Renal pelvis (tissue), 12 donors: ENCODE data around the gene NFKB2. TPM values are rescaled to one million over a fixed set of nuclear protein-coding genes. Genes with fewer than 3 reads are reported as not detected.
A peak's percentile ranks its signal among the peaks of the same experiment; 100 is the strongest.

Experiments used
- DNase-seq: peaks from one replicate; pipeline ENCODE4 v3.0.0-alpha.2; 2013
- long read RNA-seq, 16 experiments: transcript quantifications; one replicate each; lab custom pipeline, GENCODE V29; 2026
- polyA plus RNA-seq, 3 donors: library from polyadenylated mRNA; unstranded; fragments of 120-200 nt; gene quantifications; one replicate each; pipeline ENCODE4 v1.2.1, GENCODE V29; 2013; ENCODE audit not compliant: insufficient read length in 3 of 3

NFKB2 gene
- polyA plus RNA-seq: 10 to 100 TPM; 20.6 to 22.7 (median 21.4) TPM
- long read RNA-seq, donor 1: 0 reads
- long read RNA-seq, donor 2, partial matches to known transcripts: 0 of 1 reads
- long read RNA-seq, donor 2, other reads (novel, unspliced or antisense): 0 of 1 reads
- long read RNA-seq, donor 3, partial matches to known transcripts: 204 of 205 reads
- long read RNA-seq, donor 3, other reads (novel, unspliced or antisense): 0 of 205 reads
- long read RNA-seq, donor 4, partial matches to known transcripts: 0 of 2 reads
- long read RNA-seq, donor 4, other reads (novel, unspliced or antisense): 0 of 2 reads
- long read RNA-seq, donor 5: 0 reads
- long read RNA-seq, donor 6: 0 reads
- long read RNA-seq, donor 7, partial matches to known transcripts: 0 of 1 reads
- long read RNA-seq, donor 7, other reads (novel, unspliced or antisense): 0 of 1 reads
- long read RNA-seq, donor 8, partial matches to known transcripts: 0 of 1 reads
- long read RNA-seq, donor 8, other reads (novel, unspliced or antisense): 0 of 1 reads
- long read RNA-seq, donor 9, partial matches to known transcripts: 0 of 1 reads
- long read RNA-seq, donor 9, other reads (novel, unspliced or antisense): 0 of 1 reads
- long read RNA-seq, donor 10, partial matches to known transcripts: 0 of 5 reads
- long read RNA-seq, donor 10, other reads (novel, unspliced or antisense): 5 of 5 reads
- long read RNA-seq, donor 11: 0 reads
- long read RNA-seq, donor 12: 0 reads
- long read RNA-seq, donor 13, partial matches to known transcripts: 134 of 135 reads
- long read RNA-seq, donor 13, other reads (novel, unspliced or antisense): 0 of 135 reads
- long read RNA-seq, donor 14: 0 reads
- long read RNA-seq, donor 15, partial matches to known transcripts: 0 of 1 reads
- long read RNA-seq, donor 15, other reads (novel, unspliced or antisense): 0 of 1 reads
- long read RNA-seq, donor 16: 0 reads

DNA sequence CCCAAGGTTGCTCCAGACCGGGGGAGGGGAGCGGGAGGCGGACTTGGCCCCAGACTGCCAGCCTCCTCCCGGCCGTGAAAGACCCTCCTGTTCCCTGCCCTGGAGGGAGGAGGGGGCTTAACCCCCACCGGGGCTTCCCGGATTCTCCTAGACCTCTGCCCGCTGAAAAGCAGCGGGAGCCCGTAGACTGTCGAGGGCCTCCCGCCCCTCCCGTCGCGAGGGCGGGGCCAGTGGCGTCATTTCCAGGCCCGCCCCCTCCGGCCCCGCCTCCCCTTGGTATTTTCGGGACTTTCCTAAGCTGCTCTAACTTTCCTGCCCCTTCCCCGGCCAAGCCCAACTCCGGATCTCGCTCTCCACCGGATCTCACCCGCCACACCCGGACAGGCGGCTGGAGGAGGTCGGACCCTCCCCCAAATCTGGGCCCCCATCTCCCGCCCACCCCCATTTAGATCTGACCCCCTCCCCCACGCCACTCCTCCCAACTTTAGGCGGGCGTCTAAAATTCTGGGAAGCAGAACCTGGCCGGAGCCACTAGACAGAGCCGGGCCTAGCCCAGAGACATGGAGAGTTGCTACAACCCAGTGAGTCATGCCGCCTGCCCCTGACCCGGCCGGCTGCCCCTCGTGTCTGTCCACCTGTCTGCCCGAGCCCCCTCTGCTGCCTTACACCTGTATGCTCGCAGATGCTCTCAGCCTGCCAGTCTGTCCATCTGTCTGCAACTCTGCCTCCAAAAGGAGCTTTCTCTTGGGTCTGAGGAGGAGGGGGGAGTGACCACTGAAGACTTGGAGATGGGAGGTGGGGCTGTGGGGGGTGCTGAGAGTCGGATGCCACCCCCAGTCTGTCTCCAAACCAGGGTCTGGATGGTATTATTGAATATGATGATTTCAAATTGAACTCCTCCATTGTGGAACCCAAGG lies at the start of gene NFKB2:
TSS of gene NFKB2 (plus strand) at position 306 of the 917 bp plus-strand sequence. CDS start at position 561, 255 bp downstream.
- peak; percentile 92 for DNase-seq

DNA sequence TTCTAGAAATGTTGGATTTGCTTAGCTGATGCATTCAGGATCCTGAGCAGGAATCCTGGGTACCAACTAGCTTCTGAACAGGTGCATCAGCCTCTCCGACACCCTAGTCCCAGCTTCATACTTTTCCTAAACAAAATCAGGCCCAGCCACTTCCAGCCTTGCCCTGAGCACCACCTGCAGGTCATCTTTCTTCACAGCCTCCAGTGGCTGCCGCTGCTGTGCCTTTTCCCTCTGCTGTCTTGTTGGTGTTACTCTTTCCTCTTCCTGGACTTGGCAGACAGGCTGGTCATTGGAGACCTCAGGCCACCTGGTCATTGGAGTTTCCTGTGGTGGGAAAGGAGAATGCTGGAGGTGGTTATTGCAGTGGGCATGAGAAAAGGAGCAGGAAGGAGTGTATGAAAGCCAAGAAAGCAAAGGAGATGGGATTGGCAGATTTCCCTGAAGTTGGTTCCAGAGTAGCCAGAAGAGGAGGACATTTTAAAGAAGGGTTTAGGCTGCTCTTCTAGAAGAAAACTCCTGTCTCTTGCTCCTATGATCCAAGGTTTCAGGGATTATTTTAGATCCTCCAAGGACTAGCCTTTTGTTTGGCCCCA lies 48.2 kb upstream of the NFKB2 start:
- DNase-seq: peak; percentile 35

DNA sequence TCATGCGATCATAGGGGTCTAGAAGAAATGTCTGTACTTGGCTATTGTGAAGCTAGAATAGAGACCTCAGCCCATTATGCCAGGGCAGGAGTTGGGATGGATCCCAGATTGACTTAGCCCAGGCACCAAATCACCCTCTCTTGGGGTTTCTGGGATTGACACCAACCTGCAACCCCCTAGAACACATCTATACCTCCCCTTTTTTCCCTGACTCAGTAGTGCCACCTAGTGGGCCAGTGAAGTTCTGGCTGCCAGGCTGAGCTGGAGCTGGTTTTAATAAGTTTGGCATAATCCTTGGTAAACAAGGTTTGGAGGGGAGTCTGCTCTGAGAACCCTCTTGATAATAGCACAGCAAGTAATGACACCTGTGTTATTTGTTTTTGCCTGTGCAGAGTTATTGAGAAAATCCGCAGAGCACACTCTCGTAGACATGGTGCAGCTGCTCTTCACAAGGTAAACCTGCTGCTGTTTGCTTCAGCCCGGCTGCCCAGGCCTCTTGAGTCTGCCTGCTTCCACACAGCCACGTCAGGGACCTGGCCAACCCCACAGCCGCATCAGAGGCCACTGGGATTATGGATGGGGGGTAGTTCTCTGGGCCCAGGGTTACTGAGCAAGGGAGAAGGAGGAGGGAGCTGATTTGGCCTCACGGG lies 43.3 kb upstream of the NFKB2 start:
- peak; percentile 55 for DNase-seq

DNA sequence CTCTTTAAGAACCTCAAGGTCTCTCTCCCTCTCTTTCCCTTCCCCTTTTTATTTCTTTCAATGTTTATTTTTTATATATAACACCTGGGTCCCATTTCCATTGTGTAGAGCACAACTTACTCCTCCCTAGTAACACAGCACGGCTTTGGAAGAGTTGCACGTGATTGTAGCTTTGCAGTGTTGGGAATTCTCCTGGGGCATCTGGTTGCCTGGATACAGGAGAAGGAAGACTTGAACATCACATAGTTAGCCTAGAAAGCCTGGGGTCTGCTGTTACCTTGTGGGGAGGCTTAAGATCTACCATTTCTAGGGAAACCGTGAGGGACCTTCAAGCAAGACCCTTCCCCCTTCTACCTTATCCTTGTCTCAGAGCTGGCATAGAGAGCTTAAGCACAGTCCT lies 41.1 kb upstream of the NFKB2 start:
- DNase-seq: no peak

DNA sequence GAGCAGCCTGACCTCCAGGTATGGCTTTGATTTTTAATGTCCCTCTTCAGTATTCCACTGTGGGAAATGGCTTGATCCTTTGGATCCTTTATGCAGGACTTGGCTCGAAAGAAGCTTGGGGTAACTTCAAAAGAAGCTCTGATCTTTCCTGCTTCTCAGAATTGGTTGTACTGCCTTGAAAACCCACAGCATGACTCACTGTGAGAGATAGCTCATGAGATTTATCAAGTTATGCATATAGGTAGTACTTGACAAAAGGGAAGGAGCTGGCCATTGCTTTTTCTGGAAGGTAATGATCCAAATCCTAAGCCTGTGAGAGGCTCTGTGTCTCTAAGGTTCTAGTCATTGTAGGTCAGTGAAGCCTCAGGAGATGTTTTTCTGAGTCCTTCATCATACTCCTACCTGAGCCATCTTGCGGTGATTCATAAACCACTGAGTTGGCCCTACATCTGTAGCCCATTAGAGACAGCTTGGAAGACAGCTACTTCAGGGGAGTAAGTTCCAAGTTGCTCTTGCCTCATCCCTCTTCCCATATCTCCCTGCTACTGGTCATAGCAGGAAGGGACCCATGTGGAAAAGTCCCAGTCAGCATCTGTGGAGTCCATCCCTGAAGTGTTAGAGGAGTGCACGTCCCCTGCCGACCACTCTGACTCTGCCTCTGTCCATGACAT lies 36.7 kb upstream of the NFKB2 start:
- DNase-seq: no peak

DNA sequence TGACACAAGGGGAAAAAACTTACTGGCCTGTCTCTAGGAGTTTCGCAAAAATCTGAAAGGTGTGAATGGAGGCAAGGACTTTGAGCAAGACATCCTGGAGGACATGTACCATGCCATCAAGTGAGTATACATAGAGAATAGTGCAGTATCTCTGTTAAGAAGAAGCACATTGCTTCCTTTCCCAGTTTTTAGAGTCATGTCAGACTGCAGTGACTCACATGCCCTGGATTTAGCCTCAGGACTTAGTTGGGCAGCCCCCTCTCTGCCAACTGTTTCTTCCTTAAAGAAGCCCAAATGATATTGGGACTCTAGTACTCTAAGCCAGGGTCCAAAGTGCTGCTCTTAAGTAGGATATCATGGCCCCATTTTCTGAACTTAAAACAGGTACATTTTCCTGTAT lies 28.1 kb upstream of the NFKB2 start:
- no peak for DNase-seq

DNA sequence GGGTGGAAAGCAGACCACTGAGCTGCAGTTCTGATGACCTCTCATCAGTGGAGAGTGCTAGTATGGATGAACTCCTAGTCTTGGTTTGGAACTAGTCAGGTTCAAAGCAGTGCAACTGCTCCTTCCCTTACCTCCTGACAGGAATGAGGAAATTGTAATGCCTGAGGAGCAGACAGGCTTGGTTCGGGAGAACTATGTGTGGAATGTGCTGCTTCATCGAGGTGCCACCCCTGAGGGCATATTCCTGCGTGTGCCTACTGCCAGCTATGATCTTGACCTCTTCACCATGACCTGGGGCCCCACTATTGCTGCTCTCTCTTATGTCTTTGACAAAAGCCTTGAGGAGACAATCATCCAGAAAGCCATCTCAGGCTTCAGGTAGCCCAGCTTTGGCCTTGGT lies 27.4 kb upstream of the NFKB2 start:
- DNase-seq: no peak

DNA sequence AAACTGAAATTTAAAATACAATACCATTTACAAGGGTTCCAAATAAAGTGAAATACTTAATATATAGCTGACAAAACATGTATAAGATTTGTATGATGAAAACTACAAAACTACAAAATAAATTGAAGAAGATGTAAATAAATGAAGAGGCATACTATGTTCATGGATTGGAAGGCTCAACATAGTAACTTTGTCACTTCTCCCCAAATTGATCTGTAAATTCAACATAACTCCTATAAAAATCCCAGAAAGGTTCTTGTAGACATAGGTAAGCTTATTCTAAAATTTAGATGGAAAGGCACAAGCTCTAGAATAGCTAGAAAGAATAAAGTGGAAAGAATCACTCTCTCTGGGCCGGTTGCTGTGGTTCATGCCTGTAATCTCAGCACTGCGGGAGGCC lies 24.2 kb upstream of the NFKB2 start:
- no peak for DNase-seq

DNA sequence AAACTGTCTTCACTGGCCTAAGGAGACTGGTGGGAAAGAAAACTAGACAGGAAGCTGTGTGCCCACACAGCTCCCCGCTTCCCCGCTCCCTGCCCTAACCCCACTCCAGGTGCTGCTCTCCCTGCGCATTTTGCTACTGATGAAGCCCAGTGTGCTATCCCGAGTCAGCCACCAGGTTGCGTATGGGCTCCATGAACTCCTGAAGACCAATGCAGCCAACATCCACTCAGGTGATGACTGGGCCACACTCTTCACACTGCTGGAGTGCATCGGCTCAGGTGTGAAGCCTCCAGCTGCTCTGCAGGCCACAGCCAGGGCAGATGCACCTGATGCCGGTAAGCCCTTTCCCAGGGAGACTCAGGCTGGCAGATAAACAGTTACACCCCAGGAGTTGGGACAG lies 20.3 kb upstream of the NFKB2 start:
- no peak for DNase-seq

DNA sequence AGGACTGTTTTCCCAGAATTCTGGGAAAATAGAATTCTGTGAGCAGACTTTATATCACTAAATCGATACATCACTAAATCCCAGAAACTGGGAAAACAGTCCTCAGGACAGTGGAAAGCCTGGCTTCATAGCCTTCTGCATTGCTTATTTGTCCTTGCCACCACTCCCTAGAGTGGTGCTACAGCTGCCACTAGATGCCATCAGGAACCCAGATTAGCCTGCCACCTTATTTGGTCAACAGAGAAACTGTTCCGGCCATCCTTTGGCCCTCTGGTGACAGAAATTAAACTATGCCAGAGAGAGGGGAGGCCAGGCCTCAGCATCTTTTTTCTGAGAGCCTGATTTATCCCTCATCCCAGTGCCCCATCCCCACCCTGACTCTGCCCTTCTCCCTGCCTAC lies 19.6 kb upstream of the NFKB2 start:
- DNase-seq: no peak

DNA sequence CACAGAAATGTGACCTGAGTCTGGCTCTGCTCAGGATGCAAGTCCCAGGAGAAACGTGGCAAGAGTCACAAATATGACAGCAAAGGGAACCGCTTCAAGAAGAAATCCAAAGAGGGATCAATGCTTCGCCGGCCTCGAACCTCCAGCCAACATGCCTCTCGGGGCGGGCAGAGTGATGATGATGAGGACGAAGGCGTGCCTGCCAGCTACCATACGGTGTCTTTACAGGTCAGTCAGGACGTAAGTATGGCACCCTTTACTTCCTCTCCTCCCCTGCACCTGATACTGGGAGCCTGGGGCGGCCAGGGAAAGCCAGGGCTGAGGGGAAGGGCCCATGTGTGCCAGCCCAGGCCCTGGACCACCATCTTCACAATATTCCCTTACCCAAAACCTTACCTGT lies 18.6 kb upstream of the NFKB2 start:
- DNase-seq: no peak

DNA sequence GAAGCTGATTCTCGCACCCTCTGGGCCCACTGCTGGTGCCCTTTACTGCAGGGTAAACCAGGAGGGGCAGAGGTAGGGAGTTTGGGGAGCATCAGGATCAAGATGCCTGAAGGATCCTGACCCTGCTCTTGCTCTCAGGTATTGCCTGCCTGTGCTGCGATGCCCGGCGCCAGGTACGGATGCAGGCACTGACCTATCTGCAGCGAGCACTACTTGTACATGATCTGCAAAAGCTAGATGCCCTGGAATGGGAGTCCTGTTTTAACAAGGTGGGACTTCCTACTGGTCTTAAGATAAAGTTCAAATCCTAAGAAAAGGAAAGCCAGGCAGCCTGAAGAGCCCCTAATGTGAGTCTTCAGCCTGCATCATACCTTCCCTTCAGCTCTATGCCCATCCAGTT lies 16.1 kb upstream of the NFKB2 start:
- DNase-seq: no peak

DNA sequence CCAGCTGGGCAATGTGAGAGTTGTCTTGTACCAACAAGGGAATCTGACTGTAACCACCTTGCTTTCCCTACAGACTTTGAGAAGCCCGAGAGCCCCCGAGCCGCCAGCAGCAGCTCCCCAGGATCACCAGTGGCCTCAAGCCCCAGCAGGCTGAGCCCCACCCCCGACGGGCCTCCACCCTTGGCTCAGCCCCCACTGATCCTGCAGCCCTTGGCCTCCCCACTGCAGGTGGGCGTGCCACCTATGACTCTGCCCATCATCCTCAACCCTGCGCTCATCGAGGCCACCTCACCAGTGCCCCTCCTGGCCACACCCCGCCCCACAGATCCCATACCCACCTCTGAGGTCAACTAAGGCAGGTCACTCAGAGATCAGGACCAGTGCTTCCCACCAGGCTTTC lies 13.5 kb upstream of the NFKB2 start:
- DNase-seq: no peak

DNA sequence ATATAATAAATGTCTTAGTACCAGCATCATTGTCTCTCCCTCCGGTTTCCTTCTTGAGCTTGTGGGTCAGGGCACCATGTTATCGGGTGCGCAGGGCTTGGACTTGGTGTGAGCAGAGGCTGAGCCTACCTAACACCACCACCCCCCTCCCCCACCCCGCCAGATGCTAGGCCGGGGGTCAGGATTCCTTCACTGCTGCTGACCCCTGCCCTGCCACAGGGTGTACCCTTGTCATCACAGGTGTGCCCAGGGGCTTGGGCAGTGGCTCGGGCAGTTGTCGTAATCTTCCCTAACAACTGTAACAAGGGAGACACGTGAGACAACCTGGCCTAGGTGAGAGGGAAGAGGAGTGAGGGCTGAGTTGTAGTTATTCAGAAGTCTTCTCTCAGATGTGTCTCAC lies 12.6 kb upstream of the NFKB2 start:
- DNase-seq: no peak

DNA sequence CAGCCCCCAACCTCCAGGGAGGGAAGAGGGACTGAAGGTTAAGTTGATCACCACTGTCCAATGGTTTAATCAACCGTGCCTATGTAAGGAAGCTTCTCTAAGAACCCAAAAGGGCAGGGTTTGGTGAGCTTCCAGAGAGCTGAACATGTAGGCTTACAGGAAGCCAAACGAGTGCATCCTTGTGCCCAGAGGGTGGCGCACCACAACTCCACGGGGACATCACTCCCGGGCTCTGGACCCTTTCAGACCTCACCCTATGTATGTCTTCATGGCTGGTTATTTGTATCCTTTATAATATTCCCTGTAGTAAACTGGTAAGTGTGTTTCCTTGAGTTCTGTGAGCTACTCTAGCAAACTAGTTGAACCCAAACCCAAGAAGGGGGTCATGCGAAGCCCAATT lies 11.5 kb upstream of the NFKB2 start:
- no peak for DNase-seq

DNA sequence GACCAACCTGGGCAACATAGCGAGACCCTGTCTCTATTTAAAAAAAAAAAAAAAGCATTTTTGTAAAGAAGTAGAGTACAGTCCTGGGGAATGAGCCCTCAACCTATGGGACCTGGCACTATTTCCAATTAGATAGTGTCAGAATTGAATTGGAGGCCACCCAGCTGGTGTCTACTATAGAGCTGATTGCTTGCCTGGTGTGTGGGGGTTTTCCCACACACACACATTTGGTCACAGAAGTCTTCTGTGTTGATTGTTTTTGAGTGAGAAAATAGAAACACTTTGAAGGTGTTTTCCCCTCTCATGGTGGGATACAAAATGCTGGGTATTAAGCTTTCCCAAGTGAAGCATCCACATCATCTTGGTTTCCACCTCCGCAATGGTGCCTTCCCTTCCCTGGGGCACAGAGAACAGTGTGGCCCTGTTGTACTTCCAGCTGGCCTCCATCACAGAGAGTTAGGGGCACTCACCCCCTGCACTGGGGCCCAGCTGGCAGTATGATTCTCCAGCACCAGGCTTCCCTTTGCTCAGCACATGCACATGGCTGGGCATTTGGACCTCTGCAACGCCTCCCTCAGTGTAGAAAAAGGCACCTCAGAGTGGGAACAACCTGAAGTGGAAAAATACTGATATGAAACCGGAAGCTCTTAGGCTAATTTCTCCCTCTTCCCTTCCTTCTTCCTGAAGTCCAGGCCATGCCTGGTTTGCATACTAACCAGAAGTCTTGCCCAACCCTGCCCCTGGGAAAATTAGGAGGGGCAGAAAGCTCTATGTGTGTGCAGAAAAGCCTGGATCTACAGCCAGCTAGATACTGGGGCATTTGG lies 10.7 kb upstream of the NFKB2 start:
- no peak for DNase-seq

DNA sequence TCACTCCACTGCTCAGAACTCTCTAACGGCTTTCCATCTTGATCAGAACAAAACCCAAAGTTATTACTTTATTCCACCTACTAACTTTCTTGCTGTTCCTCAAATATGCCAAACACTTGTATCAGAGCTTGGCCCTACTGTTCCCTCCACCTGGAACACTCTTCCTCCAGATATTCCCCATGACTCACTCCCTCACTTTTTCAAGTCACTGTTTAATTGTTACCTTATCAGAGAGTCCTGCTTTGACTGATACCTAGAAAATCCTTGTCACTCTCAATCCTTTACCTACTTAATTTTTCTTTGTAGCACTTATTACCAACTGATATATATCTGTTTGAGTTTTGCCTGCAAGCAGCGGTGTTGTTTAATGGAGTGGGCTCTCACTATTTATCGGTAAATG lies 5.6 kb upstream of the NFKB2 start:
- DNase-seq: no peak

DNA sequence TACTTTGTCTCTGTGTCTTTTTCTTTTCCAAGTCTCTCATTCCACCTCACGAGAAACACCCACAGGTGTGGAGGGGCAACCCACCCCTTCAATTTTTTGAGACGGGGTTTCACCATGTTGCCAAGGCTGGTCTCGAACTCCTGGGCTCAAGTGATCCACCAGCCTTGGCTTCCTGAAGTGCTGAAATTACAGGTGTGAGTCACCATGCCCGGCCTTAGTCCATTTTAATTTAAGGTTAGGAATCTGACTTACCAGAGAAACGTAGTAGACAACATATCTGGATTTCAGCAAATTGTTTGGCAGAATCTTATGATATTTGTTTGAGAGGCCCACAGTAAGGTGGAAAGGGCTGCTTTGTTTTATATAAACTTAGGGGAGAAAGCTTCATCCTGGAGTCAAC lies 3.2 kb upstream of the NFKB2 start:
- DNase-seq: no peak

DNA sequence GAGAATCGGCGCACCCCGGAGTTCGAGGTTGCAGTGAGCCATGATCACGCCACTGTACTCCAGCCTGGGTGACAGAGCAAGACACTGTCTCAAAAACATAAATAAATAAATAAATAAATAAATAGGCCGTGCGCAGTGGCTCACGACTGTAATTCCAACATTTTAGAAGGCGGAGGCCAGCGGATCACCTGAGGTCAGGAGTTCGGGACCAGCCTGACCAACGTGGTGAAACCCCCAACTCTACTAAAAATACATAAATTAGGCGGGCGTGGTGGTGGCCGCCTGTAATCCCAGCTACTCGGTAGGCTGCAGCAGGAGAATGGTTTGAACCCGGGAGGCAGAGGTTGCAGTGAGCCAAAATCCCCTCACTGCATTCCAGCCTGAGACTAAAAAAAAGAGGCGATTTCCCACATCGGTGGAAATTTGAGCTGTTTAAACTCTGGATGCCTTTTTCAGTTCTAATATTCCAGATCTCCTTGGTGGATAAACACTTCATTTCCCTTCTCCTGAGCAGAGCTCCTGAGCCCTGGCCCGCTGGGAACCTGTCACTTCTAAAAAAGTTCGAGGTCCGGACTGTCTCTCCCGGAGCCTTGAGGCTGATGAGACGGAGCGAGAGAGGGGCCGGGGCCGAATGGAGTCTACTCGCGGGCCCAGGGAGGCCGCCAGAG lies 2.0 kb upstream of the NFKB2 start:
- no peak for DNase-seq
